IPS-20b (cell line): ENCODE measurements around the gene UBTFL1.
"Not testable (repeated sequence)": the region's sequence is repeated elsewhere in the genome, so short reads cannot be mapped to it uniquely, and the experiment has no call there.

ENCODE experiments used
- H3K27ac ChIP-seq: one replicate; pipeline ENCODE4 v1.5.1; 2013; ENCODE audit warnings: low read length
- H3K27me3 ChIP-seq: 2 replicates; pipeline ENCODE4 v1.6.1; 2013; ENCODE audit warnings: mild to moderate bottlenecking, low read length, inconsistent platforms; ENCODE audit not compliant: insufficient read depth
- H3K36me3 ChIP-seq: 2 replicates; pipeline ENCODE4 v1.6.1; 2013; ENCODE audit warnings: low read depth, mild to moderate bottlenecking, inconsistent platforms, low read length, moderate library complexity; ENCODE audit not compliant: insufficient read depth
- H3K4me1 ChIP-seq: 2 replicates; pipeline ENCODE4 v1.6.1; 2013; ENCODE audit warnings: mild to moderate bottlenecking, control low read depth, inconsistent platforms, low read length, moderate library complexity; ENCODE audit not compliant: insufficient read depth
- H3K4me3 ChIP-seq: 2 replicates; pipeline ENCODE4 v1.5.1; 2013; ENCODE audit warnings: mild to moderate bottlenecking, low read length, inconsistent platforms
- H3K9ac ChIP-seq: 2 replicates; pipeline ENCODE4 v1.6.1; 2013; ENCODE audit warnings: low read depth, mild to moderate bottlenecking, inconsistent platforms, low read length, moderate library complexity
- H3K9me3 ChIP-seq: 2 replicates; pipeline ENCODE4 v1.6.1; 2013; ENCODE audit warnings: mild to moderate bottlenecking, low read depth, low read length, inconsistent platforms; ENCODE audit not compliant: insufficient read depth

Gene UBTFL1

DNA sequence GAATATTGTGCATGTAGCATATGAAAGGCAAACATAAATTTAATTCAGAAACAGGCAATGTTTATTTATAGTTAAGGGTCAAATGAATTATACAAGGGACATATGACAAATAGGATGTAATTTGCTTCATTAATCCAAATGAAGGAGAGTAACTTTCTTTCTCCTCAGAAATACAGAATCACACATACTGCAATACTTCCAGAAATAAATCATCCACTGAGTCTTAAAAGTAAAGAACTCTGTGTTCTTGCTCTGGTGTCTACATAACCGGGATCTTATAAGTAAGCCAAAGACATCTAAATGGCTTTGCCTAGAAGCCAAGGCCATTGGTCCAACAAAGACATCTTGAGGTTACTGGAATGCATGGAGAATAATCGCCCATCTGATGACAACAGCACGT lies at the start of gene UBTFL1:
UBTFL1 (plus strand) TSS at position 301 of the 400 bp plus-strand sequence; CDS start at position 301, 0 bp downstream.
- H3K9me3 ChIP-seq, H3K27me3 ChIP-seq, H3K4me1 ChIP-seq, H3K27ac ChIP-seq, H3K36me3 ChIP-seq, H3K4me3 ChIP-seq, H3K9ac ChIP-seq: not testable (repeated sequence)

DNA sequence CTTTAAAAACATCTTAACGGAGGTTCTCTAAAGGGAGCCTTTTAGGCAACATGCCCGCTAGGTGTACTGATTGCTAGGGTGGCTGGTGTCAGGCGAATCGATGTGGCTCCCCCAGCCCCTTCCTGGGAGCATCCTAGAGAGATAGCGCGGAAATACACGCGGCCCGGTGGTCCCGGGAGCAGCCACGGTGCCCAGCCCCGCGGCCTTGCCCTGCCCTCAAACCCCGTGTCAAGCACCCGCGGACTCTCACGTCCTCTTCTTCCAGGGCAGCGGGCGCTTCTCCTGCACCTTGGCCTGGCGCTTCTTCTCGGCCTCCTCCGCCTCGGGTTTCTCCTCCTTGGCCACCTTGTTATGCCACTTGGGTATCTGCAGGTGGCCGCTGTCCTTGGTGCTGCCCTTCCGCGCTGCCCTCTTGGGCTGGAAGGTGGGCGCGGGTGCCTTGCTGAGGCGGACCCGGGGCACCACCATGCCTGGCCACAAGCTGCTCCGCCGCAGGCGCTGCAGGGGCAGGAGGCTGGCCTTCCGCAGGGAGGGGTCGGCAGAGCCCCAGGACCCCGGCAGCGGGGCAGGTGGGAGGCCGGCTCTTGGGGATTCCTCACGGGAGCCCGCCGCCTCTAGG lies 34.0 kb upstream of the UBTFL1 start:
- H3K9ac ChIP-seq, H3K27me3 ChIP-seq, H3K9me3 ChIP-seq, H3K27ac ChIP-seq, H3K4me3 ChIP-seq, H3K36me3 ChIP-seq, H3K4me1 ChIP-seq: not testable (repeated sequence)

GRCh38 chr11:90052311-90052710 lies 33.4 kb upstream of the UBTFL1 start:
- not testable (repeated sequence) for H3K27ac ChIP-seq, H3K36me3 ChIP-seq, H3K27me3 ChIP-seq, H3K9me3 ChIP-seq, H3K9ac ChIP-seq, H3K4me3 ChIP-seq, H3K4me1 ChIP-seq

DNA sequence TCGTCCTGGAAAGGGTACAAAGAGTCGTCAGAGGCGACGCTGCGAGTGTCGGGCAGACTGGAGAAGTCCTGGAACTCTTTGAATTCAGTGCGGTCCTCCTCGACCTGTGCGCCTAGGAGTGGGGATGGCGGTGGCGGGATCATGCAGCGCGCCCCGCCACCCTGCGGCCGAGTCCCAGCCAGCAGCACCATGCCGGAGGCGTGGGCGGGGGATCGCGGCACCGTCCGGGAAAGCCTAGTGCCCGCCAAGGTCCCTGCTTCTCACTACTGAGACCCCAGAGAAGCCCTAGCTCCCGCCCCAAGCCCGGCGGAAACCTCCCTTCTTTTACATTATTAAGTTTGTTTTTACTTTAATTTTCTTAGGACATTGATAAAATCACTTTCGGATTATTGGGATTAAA lies 32.2 kb upstream of the UBTFL1 start:
- not testable (repeated sequence) for H3K4me3 ChIP-seq, H3K9ac ChIP-seq, H3K36me3 ChIP-seq, H3K4me1 ChIP-seq, H3K27me3 ChIP-seq, H3K27ac ChIP-seq, H3K9me3 ChIP-seq

- H3K36me3 ChIP-seq, H3K27me3 ChIP-seq, H3K9me3 ChIP-seq, H3K4me1 ChIP-seq, H3K9ac ChIP-seq, H3K4me3 ChIP-seq, H3K27ac ChIP-seq: not testable (repeated sequence)
Observed at GRCh38 chr11:90088731-90089130, 3.0 kb downstream of the UBTFL1 start.

DNA sequence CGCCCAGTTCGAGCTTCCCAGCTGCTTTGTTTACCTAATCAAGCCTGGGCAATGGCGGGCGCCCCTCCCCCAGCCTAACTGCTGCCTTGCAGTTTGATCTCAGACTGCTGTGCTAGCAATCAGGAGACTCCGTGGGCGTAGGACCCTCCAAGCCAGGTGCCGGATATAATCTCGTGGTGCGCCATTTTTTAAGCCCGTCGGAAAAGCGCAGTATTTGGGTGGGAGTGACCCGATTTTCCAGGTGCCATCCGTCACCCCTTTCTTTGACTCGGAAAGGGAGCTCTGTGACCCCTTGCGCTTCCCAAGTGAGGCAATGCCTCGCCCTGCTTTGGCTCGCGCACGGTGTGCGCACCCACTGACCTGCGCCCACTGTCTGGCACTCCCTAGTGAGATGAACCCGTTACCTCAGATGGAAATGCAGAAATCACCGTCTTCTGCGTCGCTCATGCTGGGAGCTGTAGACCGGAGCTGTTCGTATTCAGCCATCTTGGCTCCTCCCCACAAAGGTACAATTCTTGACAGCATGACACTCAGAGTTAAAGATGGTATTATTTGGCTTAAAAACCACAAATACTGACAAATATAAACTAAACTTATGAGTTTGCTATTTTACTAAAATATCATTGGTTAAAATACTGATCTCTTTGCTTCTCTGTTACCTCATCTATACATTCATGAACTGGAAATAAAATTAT lies 9.6 kb downstream of the UBTFL1 start:
- H3K27ac ChIP-seq, H3K4me3 ChIP-seq, H3K9ac ChIP-seq, H3K4me1 ChIP-seq, H3K9me3 ChIP-seq, H3K36me3 ChIP-seq, H3K27me3 ChIP-seq: not testable (repeated sequence)

- not testable (repeated sequence) for H3K4me1 ChIP-seq, H3K27me3 ChIP-seq, H3K27ac ChIP-seq, H3K9ac ChIP-seq, H3K36me3 ChIP-seq, H3K9me3 ChIP-seq, H3K4me3 ChIP-seq
Observed at GRCh38 chr11:90098261-90098660, 12.5 kb downstream of the UBTFL1 start.

DNA sequence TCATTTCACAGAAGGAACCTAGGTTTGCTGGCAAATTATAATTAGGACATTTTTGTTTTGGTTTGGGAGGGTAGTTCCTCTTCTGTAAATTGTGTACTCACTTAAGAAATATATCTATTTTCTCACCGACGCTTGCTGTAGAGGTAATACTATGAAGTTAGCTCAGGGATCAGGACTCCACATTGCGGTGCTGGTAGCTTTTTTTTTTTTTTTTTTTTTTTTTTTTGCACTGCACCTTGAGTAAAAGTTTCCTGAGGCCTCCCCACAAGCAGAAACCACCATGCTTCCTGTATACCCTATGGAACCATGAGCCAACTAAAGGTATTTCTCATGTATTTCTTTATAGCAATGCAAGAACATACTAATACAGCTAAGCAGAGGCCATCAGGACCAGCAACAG lies 14.7 kb downstream of the UBTFL1 start:
- no peak overlapping the region for H3K4me3 ChIP-seq
- no peaks in the 10 kb centered on the region for H3K4me1 ChIP-seq
- H3K9ac ChIP-seq, result no peak overlapping the region
- no peak overlapping the region for H3K27ac ChIP-seq
- H3K27me3 ChIP-seq, result no peaks in the 10 kb centered on the region
- no peaks in the 10 kb centered on the region for H3K36me3 ChIP-seq
- H3K9me3 ChIP-seq, result no peaks in the 10 kb centered on the region

DNA sequence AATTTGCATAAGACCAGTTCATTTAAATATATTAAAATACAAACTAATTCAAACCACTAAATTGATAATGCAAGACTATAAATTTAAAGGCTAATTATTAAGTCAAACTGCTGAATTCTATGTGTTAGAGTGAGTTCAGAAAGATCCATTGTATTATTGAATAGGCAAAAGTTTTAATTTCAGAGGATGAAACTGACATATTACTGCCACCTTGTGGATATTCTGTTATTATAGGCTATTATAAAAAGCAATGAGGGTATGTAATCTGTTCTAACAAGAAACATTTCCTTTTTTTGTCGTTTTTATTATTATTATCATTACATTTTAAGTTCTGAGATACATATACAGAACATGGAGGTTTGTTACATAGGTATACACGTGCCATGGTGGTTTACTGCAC lies 27.8 kb downstream of the UBTFL1 start:
- Histone ChIP-seq H3K9ac (no peak overlapping the region), H3K27me3 (no peaks in the 10 kb centered on the region), H3K36me3 (no peaks in the 10 kb centered on the region), H3K4me1 (no peaks in the 10 kb centered on the region), H3K4me3 (no peak overlapping the region), H3K27ac (no peak overlapping the region), H3K9me3 (no peaks in the 10 kb centered on the region)

- Histone ChIP-seq H3K4me3 (no peak overlapping the region), H3K4me1 (no peaks in the 10 kb centered on the region), H3K27me3 (no peaks in the 10 kb centered on the region), H3K9me3 (no peaks in the 10 kb centered on the region), H3K36me3 (no peaks in the 10 kb centered on the region), H3K27ac (no peak overlapping the region), H3K9ac (no peak overlapping the region)
Observed at GRCh38 chr11:90120191-90120590, 34.4 kb downstream of the UBTFL1 start.

DNA sequence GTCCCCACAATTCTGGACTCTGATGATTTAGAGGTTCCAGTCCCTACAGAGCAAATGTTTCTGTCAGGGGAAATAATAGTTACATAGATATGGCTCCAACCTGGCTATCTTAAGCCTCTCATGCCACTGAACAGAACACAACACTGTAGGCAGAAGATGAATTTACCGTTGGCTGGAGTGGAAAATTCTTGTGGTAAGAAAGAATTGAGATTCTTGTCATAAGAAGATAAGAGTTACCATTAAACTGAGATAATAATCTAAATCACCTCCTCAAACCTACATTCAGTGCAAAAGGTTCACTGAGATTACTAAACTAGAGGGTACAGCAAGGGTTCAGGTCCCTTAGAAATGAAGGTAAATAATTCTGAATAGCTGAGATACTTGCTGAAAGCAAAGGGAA lies 38.6 kb downstream of the UBTFL1 start:
- no peak overlapping the region for H3K27ac ChIP-seq

GRCh38 chr11:90124946-90125345 lies 39.2 kb downstream of the UBTFL1 start:
- Histone ChIP-seq H3K4me3 (no peak overlapping the region), H3K36me3 (no peaks in the 10 kb centered on the region), H3K9me3 (no peaks in the 10 kb centered on the region), H3K4me1 (no peaks in the 10 kb centered on the region), H3K27me3 (no peaks in the 10 kb centered on the region), H3K9ac (no peak overlapping the region), H3K27ac (no peak overlapping the region)

More for the DNA sequence above, 38.6 kb downstream of the UBTFL1 start:
- Histone ChIP-seq H3K9me3 (no peaks in the 10 kb centered on the region), H3K4me3 (no peak overlapping the region), H3K36me3 (no peaks in the 10 kb centered on the region), H3K4me1 (no peaks in the 10 kb centered on the region), H3K9ac (no peak overlapping the region), H3K27me3 (no peaks in the 10 kb centered on the region)
